Karpas-422 (cell line): ENCODE data around the gene KCNIP2. TPM values are rescaled to one million over a fixed set of nuclear protein-coding genes. Genes with fewer than 3 reads are reported as not detected.

Experiments
- DNase-seq: peaks from one replicate; pipeline ENCODE4 v3.0.0-alpha.2; 2015
- H2AFZ ChIP-seq: fragments of 200-600 bp; sonication (generic); 2 replicates; pipeline ENCODE4 v1.6.1; 2014; ENCODE audit warnings: antibody characterized with exemption, low read length, mixed read lengths
- H3K27ac ChIP-seq: fragments of 200-600 bp; sonication (generic); 2 replicates; pipeline ENCODE4 v1.5.1; 2014; ENCODE audit warnings: mild to moderate bottlenecking, low read length, moderate library complexity
- H3K27me3 ChIP-seq: fragments of 200-600 bp; sonication (generic); 2 replicates; pipeline ENCODE4 v1.6.1; 2014; ENCODE audit warnings: low read length, mixed read lengths
- H3K36me3 ChIP-seq: fragments of 200-600 bp; sonication (generic); 2 replicates; pipeline ENCODE4 v1.6.1; 2014; ENCODE audit warnings: low read length, mixed read lengths; ENCODE audit not compliant: insufficient read depth
- H3K4me1 ChIP-seq: fragments of 200-600 bp; sonication (generic); 2 replicates; pipeline ENCODE4 v1.6.1; 2014; ENCODE audit warnings: mild to moderate bottlenecking, low read length, mixed read lengths
- H3K4me2 ChIP-seq: fragments of 200-600 bp; sonication (generic); 2 replicates; pipeline ENCODE4 v1.6.1; 2014; ENCODE audit warnings: low read length, low read depth, mild to moderate bottlenecking; ENCODE audit not compliant: poor library complexity, severe bottlenecking
- H3K4me3 ChIP-seq: fragments of 200-600 bp; sonication (generic); 2 replicates; pipeline ENCODE4 v1.5.1; 2014; ENCODE audit warnings: mild to moderate bottlenecking, antibody characterized with exemption, low read length, mixed read lengths
- H3K79me2 ChIP-seq: fragments of 200-600 bp; sonication (generic); 2 replicates; pipeline ENCODE4 v1.6.1; 2014; ENCODE audit warnings: mild to moderate bottlenecking, low read length, mixed read lengths
- H3K9ac ChIP-seq: fragments of 200-600 bp; sonication (generic); 2 replicates; pipeline ENCODE4 v1.6.0; 2014; ENCODE audit warnings: low read length
- H3K9me2 ChIP-seq: fragments of 200-600 bp; sonication (generic), shearing (Covaris generic); replicated peaks from 2 replicates; pipeline ENCODE4 v1.6.0; 2014; ENCODE audit warnings: mild to moderate bottlenecking, low read length, moderate library complexity; ENCODE audit not compliant: insufficient read depth
- H3K9me3 ChIP-seq: fragments of 300-700, 200-600 bp; sonication (generic); 2 replicates; pipeline ENCODE4 v1.6.1; 2014; ENCODE audit warnings: low read length, mixed read lengths
- H4K20me1 ChIP-seq: fragments of 200-600 bp; sonication (generic); 2 replicates; pipeline ENCODE4 v1.6.1; 2014; ENCODE audit warnings: mild to moderate bottlenecking, antibody characterized with exemption, low read length, low read depth; ENCODE audit not compliant: insufficient read depth
- total RNA-seq: library from RNA; depleted of rRNA; stranded (reverse); fragments of >200 nt; shearing (Covaris generic); gene quantifications from 2 replicates; pipeline ENCODE4 v1.2.3, GENCODE V29; 2014; ENCODE audit warnings: low replicate concordance

The KCNIP2 gene
- total RNA-seq, 1 experiment from 2014 or later: 2.4 TPM

GRCh38 chr10:101816376-101816775, 27.2 kb downstream of the KCNIP2 start:
- H3K9ac ChIP-seq: peak overlapping the region; percentile 86
- peaks cover 65% of the 10 kb centered on the region for H3K79me2 ChIP-seq
- no peaks in the 10 kb centered on the region for H3K9me2 ChIP-seq
- peak overlapping the region; percentile 93 for H3K4me2 ChIP-seq
- H4K20me1 ChIP-seq: peaks cover 19% of the 10 kb centered on the region; the same call in 1 of the 2 replicates
- peak overlapping the region; percentile 78 for H3K4me3 ChIP-seq
- H3K27ac ChIP-seq: peak overlapping the region; percentile 73
- H3K27me3 ChIP-seq: no peaks in the 10 kb centered on the region
- peaks cover 10% of the 10 kb centered on the region; the same call in 1 of the 2 replicates for H3K36me3 ChIP-seq
- H2AFZ ChIP-seq: no peak overlapping the region
- DNase-seq: no peak
- peaks cover 34% of the 10 kb centered on the region for H3K4me1 ChIP-seq
- no peaks in the 10 kb centered on the region for H3K9me3 ChIP-seq

GRCh38 chr10:101814466-101815071, 29.0 kb downstream of the KCNIP2 start:
- H3K9me2 ChIP-seq: no peaks in the 10 kb centered on the region
- H2AFZ ChIP-seq: no peak overlapping the region
- H3K9ac ChIP-seq: peak overlapping the region; percentile 86
- H3K27ac ChIP-seq: peak overlapping the region; percentile 73
- peaks cover 14% of the 10 kb centered on the region; the same call in 1 of the 2 replicates for H3K36me3 ChIP-seq
- peaks cover 19% of the 10 kb centered on the region; the same call in 1 of the 2 replicates for H4K20me1 ChIP-seq
- peaks cover 34% of the 10 kb centered on the region for H3K4me1 ChIP-seq
- H3K27me3 ChIP-seq: no peaks in the 10 kb centered on the region
- DNase-seq: peak; percentile 68
- no peaks in the 10 kb centered on the region for H3K9me3 ChIP-seq
- peaks cover 66% of the 10 kb centered on the region for H3K79me2 ChIP-seq
- peak overlapping the region; percentile 93 for H3K4me2 ChIP-seq
- H3K4me3 ChIP-seq: peak overlapping the region; percentile 78

GRCh38 chr10:101812606-101813005, 31.0 kb downstream of the KCNIP2 start:
- Histone ChIP-seq H3K79me2 (peaks cover 62% of the 10 kb centered on the region), H3K9ac (no peak overlapping the region), H3K4me1 (peaks cover 24% of the 10 kb centered on the region), H3K4me3 (no peak overlapping the region), H3K27me3 (no peaks in the 10 kb centered on the region), H3K27ac (no peak overlapping the region), H3K36me3 (peaks cover 22% of the 10 kb centered on the region; the same call in 1 of the 2 replicates), H4K20me1 (peaks cover 19% of the 10 kb centered on the region; the same call in 1 of the 2 replicates), H3K4me2 (no peak overlapping the region), H3K9me2 (no peaks in the 10 kb centered on the region), H3K9me3 (no peaks in the 10 kb centered on the region), H2AFZ (no peak overlapping the region)
- DNase-seq: no peak

- H3K9me3 ChIP-seq: no peaks in the 10 kb centered on the region
- H3K4me1 ChIP-seq: no peaks in the 10 kb centered on the region
- H3K9ac ChIP-seq: no peak overlapping the region
- H3K4me2 ChIP-seq: no peak overlapping the region
- H3K27ac ChIP-seq: no peak overlapping the region
- no peaks in the 10 kb centered on the region for H4K20me1 ChIP-seq
- DNase-seq: no peak
- H3K79me2 ChIP-seq: peaks cover 7% of the 10 kb centered on the region
- no peak overlapping the region for H3K4me3 ChIP-seq
- H3K27me3 ChIP-seq: no peaks in the 10 kb centered on the region
- H3K36me3 ChIP-seq: peaks cover 12% of the 10 kb centered on the region; the same call in 1 of the 2 replicates
- no peaks in the 10 kb centered on the region for H3K9me2 ChIP-seq
- no peak overlapping the region for H2AFZ ChIP-seq
Observed at GRCh38 chr10:101807158-101807557, 36.4 kb downstream of the KCNIP2 start.

- Histone ChIP-seq H3K9ac (no peak overlapping the region), H3K4me2 (no peak overlapping the region), H3K4me3 (no peak overlapping the region), H3K79me2 (peaks cover 4% of the 10 kb centered on the region; the same call in 1 of the 2 replicates), H3K27ac (no peak overlapping the region), H3K9me3 (no peaks in the 10 kb centered on the region), H3K36me3 (peaks cover 9% of the 10 kb centered on the region), H3K4me1 (no peaks in the 10 kb centered on the region), H3K27me3 (no peaks in the 10 kb centered on the region), H4K20me1 (no peaks in the 10 kb centered on the region), H2AFZ (no peak overlapping the region), H3K9me2 (no peaks in the 10 kb centered on the region)
- DNase-seq: no peak
Observed at GRCh38 chr10:101803511-101803910, 40.1 kb downstream of the KCNIP2 start.

GRCh38 chr10:101797403-101798059, 46.1 kb downstream of the KCNIP2 start:
- Histone ChIP-seq H3K9me3 (no peaks in the 10 kb centered on the region), H3K36me3 (peaks cover 23% of the 10 kb centered on the region), H3K9me2 (no peaks in the 10 kb centered on the region), H3K4me3 (no peak overlapping the region), H3K4me1 (no peaks in the 10 kb centered on the region), H3K27ac (no peak overlapping the region), H3K9ac (no peak overlapping the region), H4K20me1 (0 out of 2 replicates have a peak, but pooled peaks cover 3% of the 10 kb centered on the region), H3K79me2 (peaks cover 14% of the 10 kb centered on the region; the same call in 1 of the 2 replicates), H2AFZ (no peak overlapping the region), H3K27me3 (no peaks in the 10 kb centered on the region), H3K4me2 (no peak overlapping the region)
- no peak for DNase-seq

GRCh38 chr10:101793526-101793925, 50.1 kb downstream of the KCNIP2 start:
- no peak for DNase-seq
- Histone ChIP-seq H4K20me1 (0 out of 2 replicates have a peak, but pooled peaks cover 3% of the 10 kb centered on the region), H3K4me1 (no peaks in the 10 kb centered on the region), H3K27ac (no peak overlapping the region), H3K27me3 (no peaks in the 10 kb centered on the region), H2AFZ (no peak overlapping the region), H3K9me2 (no peaks in the 10 kb centered on the region), H3K36me3 (peaks cover 18% of the 10 kb centered on the region), H3K4me3 (no peak overlapping the region), H3K9ac (no peak overlapping the region), H3K79me2 (peaks cover 10% of the 10 kb centered on the region; the same call in 1 of the 2 replicates), H3K9me3 (no peaks in the 10 kb centered on the region), H3K4me2 (no peak overlapping the region)

GRCh38 chr10:101789686-101790085, 53.9 kb downstream of the KCNIP2 start:
- Histone ChIP-seq H3K27ac (no peak overlapping the region), H2AFZ (no peak overlapping the region), H4K20me1 (no peaks in the 10 kb centered on the region), H3K4me3 (no peak overlapping the region), H3K36me3 (peaks cover 4% of the 10 kb centered on the region; the same call in 1 of the 2 replicates), H3K9ac (no peak overlapping the region), H3K9me3 (no peaks in the 10 kb centered on the region), H3K4me2 (no peak overlapping the region), H3K9me2 (no peaks in the 10 kb centered on the region), H3K79me2 (no peaks in the 10 kb centered on the region), H3K4me1 (no peaks in the 10 kb centered on the region), H3K27me3 (no peaks in the 10 kb centered on the region)
- DNase-seq: no peak
